ENCODE results near the gene ARPC1A.
A peak's percentile ranks its signal among the peaks of the same experiment; 100 is the strongest.
"Not testable (repeated sequence)": the region's sequence is repeated elsewhere in the genome, so short reads cannot be mapped to it uniquely, and the experiment has no call there.

DNA sequence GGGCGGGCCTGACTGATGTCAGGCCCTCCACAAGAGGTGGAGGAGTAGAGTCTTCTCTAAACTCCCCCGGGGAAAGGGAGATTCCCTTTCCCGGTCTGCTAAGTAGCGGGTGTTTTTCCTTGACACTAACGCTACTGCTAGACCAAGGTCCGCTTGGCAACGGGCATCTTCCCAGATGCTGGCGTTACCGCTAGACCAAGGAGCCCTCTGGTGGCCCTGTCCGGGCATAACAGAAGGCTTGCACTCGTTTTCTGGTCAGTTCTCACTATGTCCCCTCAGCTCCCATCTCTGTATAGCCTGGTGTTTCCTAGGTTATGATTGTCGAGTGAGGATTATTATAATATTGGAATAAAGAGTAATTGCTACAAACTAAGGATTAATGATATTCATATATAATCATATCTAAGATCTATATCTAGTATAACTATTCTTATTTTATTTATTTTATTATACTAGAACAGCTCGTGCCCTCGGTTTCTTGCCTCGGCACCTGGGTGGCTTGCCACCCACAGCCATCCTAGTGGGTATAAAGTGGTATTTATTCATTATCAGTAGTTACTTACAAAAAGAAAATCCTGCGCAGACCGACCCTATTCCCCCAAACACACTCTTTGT, 89.9 kb downstream of the ARPC1A start:
- TF ChIP-seq SUZ12 (IDR thresholded peaks at IDR 0.05; ENCODE audit: low read length); FOSL1 (IDR thresholded peaks at IDR 0.05; ENCODE audit: insufficient read depth, low read depth, low read length); RNF2 (IDR thresholded peaks at IDR 0.05; ENCODE audit: borderline replicate concordance, low read depth, low read length, missing control alignments, poor library complexity, severe bottlenecking); HDAC2 (IDR thresholded peaks at IDR 0.05; ENCODE audit: borderline replicate concordance in 1 of 2, low read depth in 2 of 2, low read length in 2 of 2); GABPA (IDR thresholded peaks at IDR 0.05; ENCODE audit: borderline replicate concordance, insufficient read depth, low read length); RFX5 (IDR thresholded peaks at IDR 0.05; ENCODE audit: borderline replicate concordance, low read depth, low read length); EZH2 (IDR thresholded peaks at IDR 0.05; ENCODE audit: low read depth, low read length, severe bottlenecking); TAF1 (IDR thresholded peaks at IDR 0.05; ENCODE audit: low read depth, low read length); BRCA1 (IDR thresholded peaks at IDR 0.05; ENCODE audit: low read depth, low read length); JUND (IDR thresholded peaks at IDR 0.05; ENCODE audit: low read length); SP1 (IDR thresholded peaks at IDR 0.05; ENCODE audit: low read depth, low read length): not testable (repeated sequence)
- TF ChIP-seq, protein P1, sequence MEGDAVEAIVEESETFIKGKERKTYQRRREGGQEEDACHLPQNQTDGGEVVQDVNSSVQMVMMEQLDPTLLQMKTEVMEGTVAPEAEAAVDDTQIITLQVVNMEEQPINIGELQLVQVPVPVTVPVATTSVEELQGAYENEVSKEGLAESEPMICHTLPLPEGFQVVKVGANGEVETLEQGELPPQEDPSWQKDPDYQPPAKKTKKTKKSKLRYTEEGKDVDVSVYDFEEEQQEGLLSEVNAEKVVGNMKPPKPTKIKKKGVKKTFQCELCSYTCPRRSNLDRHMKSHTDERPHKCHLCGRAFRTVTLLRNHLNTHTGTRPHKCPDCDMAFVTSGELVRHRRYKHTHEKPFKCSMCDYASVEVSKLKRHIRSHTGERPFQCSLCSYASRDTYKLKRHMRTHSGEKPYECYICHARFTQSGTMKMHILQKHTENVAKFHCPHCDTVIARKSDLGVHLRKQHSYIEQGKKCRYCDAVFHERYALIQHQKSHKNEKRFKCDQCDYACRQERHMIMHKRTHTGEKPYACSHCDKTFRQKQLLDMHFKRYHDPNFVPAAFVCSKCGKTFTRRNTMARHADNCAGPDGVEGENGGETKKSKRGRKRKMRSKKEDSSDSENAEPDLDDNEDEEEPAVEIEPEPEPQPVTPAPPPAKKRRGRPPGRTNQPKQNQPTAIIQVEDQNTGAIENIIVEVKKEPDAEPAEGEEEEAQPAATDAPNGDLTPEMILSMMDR (IDR thresholded peaks at IDR 0.05; ENCODE audit: control extremely low read depth in 1 of 3, insufficient read depth in 1 of 3, low read depth in 1 of 3, low read length in 3 of 3): peak; percentile 49 to 65 (median 58)
- TF ChIP-seq, protein P2, sequence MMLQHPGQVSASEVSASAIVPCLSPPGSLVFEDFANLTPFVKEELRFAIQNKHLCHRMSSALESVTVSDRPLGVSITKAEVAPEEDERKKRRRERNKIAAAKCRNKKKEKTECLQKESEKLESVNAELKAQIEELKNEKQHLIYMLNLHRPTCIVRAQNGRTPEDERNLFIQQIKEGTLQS (IDR thresholded peaks at IDR 0.05; ENCODE audit: insufficient read depth, low read depth, low read length): not testable (repeated sequence)
